ENCODE results near the gene PFKFB2.

- TF ChIP-seq CTCF (IDR thresholded peaks at IDR 0.05) (no peak), POLR2AphosphoS5 (IDR thresholded peaks at IDR 0.05; ENCODE audit: low read depth, low read length) (no peak), SIN3A (IDR thresholded peaks at IDR 0.05; ENCODE audit: borderline replicate concordance, insufficient read depth, low read depth, low read length) (no peak)
Measured at GRCh38 chr1:207039380-207040180, 13.5 kb upstream of the PFKFB2 start.
